H9 (cell line): ENCODE data around the gene CES2. TPM values are rescaled to one million over a fixed set of nuclear protein-coding genes. Genes with fewer than 3 reads are reported as not detected.

ENCODE experiments used
- DNase-seq: peaks from one replicate; pipeline ENCODE4 v3.0.0-alpha.2; 2017
- H2AFZ ChIP-seq: one replicate; pipeline ENCODE4 v1.6.1; 2013; ENCODE audit warnings: mild to moderate bottlenecking, low read length, control low read depth, moderate library complexity
- H2AK5ac ChIP-seq: 2 replicates; pipeline ENCODE4 v1.6.1; 2013; ENCODE audit warnings: low read length, control low read depth, mixed read lengths; ENCODE audit not compliant: insufficient read length
- H2BK120ac ChIP-seq: one replicate; pipeline ENCODE4 v1.6.1; 2013; ENCODE audit warnings: low read depth, mild to moderate bottlenecking, low read length, control low read depth, inconsistent platforms; ENCODE audit not compliant: poor library complexity, severe bottlenecking
- H2BK12ac ChIP-seq: 2 replicates; pipeline ENCODE4 v1.6.1; 2013; ENCODE audit warnings: low read length, control low read depth, mixed read lengths, low read depth; ENCODE audit not compliant: insufficient read length
- H2BK15ac ChIP-seq: 2 replicates; pipeline ENCODE4 v1.6.1; 2013; ENCODE audit warnings: low read depth, low read length, control low read depth
- H2BK20ac ChIP-seq: one replicate; pipeline ENCODE4 v1.6.1; 2013; ENCODE audit warnings: low read depth, mild to moderate bottlenecking, low read length, control low read depth, inconsistent platforms; ENCODE audit not compliant: poor library complexity, severe bottlenecking
- H2BK5ac ChIP-seq: 2 replicates; pipeline ENCODE4 v1.6.1; 2013; ENCODE audit warnings: low read length, control low read depth, mixed read lengths; ENCODE audit not compliant: insufficient read length
- H3K14ac ChIP-seq: 2 replicates; pipeline ENCODE4 v1.6.1; 2013; ENCODE audit warnings: low read length, control low read depth; ENCODE audit not compliant: insufficient read depth
- H3K18ac ChIP-seq: 2 replicates; pipeline ENCODE4 v1.6.1; 2013; ENCODE audit warnings: low read depth, mild to moderate bottlenecking, mixed read lengths, low read length, control low read depth; ENCODE audit not compliant: insufficient read length
- H3K23ac ChIP-seq: 2 replicates; pipeline ENCODE4 v1.6.1; 2013; ENCODE audit warnings: low read length, control low read depth, mixed read lengths, low read depth; ENCODE audit not compliant: insufficient read length
- H3K23me2 ChIP-seq: 2 replicates; pipeline ENCODE4 v1.6.1; 2013; ENCODE audit warnings: low read depth, mild to moderate bottlenecking, mixed read lengths, low read length, control low read depth; ENCODE audit not compliant: insufficient read length, poor library complexity, severe bottlenecking
- H3K27ac ChIP-seq: 2 replicates; pipeline ENCODE4 v1.5.1; 2013; ENCODE audit warnings: low read length, control low read depth, mixed read lengths, low read depth; ENCODE audit not compliant: insufficient read length
- H3K27me3 ChIP-seq: 2 replicates; pipeline ENCODE4 v1.6.1; 2013; ENCODE audit warnings: low read length, control low read depth, inconsistent platforms; ENCODE audit not compliant: insufficient read depth
- H3K4ac ChIP-seq: 2 replicates; pipeline ENCODE4 v1.6.1; 2013; ENCODE audit warnings: low read depth, mild to moderate bottlenecking, control low read depth, inconsistent platforms, low read length, moderate library complexity
- H3K4me1 ChIP-seq: 2 replicates; pipeline ENCODE4 v1.6.1; 2013; ENCODE audit warnings: low read length, control low read depth, inconsistent platforms; ENCODE audit not compliant: insufficient read depth
- H3K4me2 ChIP-seq: 2 replicates; pipeline ENCODE4 v1.6.1; 2013; ENCODE audit warnings: low read length, control low read depth, mixed read lengths; ENCODE audit not compliant: insufficient read length, insufficient read depth
- H3K56ac ChIP-seq: 2 replicates; pipeline ENCODE4 v1.6.1; 2013; ENCODE audit warnings: low read depth, mild to moderate bottlenecking, mixed read lengths, low read length, control low read depth; ENCODE audit not compliant: insufficient read length
- H3K79me1 ChIP-seq: 2 replicates; pipeline ENCODE4 v1.6.1; 2013; ENCODE audit warnings: low read depth, mild to moderate bottlenecking, moderate library complexity, low read length, control low read depth, inconsistent platforms; ENCODE audit not compliant: insufficient read depth, poor library complexity, severe bottlenecking
- H3K79me2 ChIP-seq: 2 replicates; pipeline ENCODE4 v1.6.1; 2013; ENCODE audit warnings: low read length, control low read depth, inconsistent platforms; ENCODE audit not compliant: insufficient read depth
- H3K9ac ChIP-seq: 2 replicates; pipeline ENCODE4 v1.6.1; 2013; ENCODE audit warnings: low read length, control low read depth, mixed read lengths; ENCODE audit not compliant: insufficient read length; ENCODE audit errors: extremely low read depth
- H3K9me3 ChIP-seq: one replicate; pipeline ENCODE4 v1.6.1; 2013; ENCODE audit warnings: low read depth, low read length, inconsistent platforms; ENCODE audit not compliant: control insufficient read depth
- H3T11ph ChIP-seq: one replicate; pipeline ENCODE4 v1.6.1; 2013; ENCODE audit warnings: mild to moderate bottlenecking, low read length, control low read depth, inconsistent platforms
- H4K20me1 ChIP-seq: one replicate; pipeline ENCODE4 v1.6.1; 2013; ENCODE audit not compliant: control insufficient read depth, insufficient read length, insufficient read depth
- H4K5ac ChIP-seq: 2 replicates; pipeline ENCODE4 v1.6.1; 2013; ENCODE audit warnings: low read depth, mild to moderate bottlenecking, mixed read lengths, low read length, control low read depth; ENCODE audit not compliant: insufficient read length
- H4K8ac ChIP-seq: replicated peaks from 2 replicates; pipeline ENCODE4 v1.6.1; 2013; ENCODE audit warnings: low read length, control low read depth, mixed read lengths, low read depth; ENCODE audit not compliant: insufficient read length
- H4K91ac ChIP-seq: 2 replicates; pipeline ENCODE4 v1.6.1; 2013; ENCODE audit warnings: low read depth, mild to moderate bottlenecking, moderate library complexity, mixed read lengths, low read length, control low read depth; ENCODE audit not compliant: insufficient read length
- H3K27ac Mint-ChIP-seq, 3 experiments: 2 replicates in 2 of 3; 3 replicates in 1 of 3; pipeline ENCODE4 v1.8.0; 2020 to 2021; ENCODE audit warnings: mixed read lengths in 3 of 3, mild to moderate bottlenecking in 1 of 3, moderate library complexity in 1 of 3
- H3K27me3 Mint-ChIP-seq: 2 replicates; pipeline ENCODE4 v1.8.0; 2021; ENCODE audit warnings: low read depth, mild to moderate bottlenecking, moderate library complexity, mixed read lengths
- H3K36me3 Mint-ChIP-seq, 3 experiments: 2 replicates in 2 of 3; 3 replicates in 1 of 3; pipeline ENCODE4 v1.8.0; 2020 to 2021; ENCODE audit warnings: low read depth in 3 of 3, mixed read lengths in 3 of 3; ENCODE audit not compliant: insufficient read depth in 1 of 3
- H3K4me1 Mint-ChIP-seq, 2 experiments: 2 replicates each; pipeline ENCODE4 v1.8.0; 2020; ENCODE audit warnings: mixed read lengths in 2 of 2
- H3K4me3 Mint-ChIP-seq, 2 experiments: 2 replicates in 1 of 2; 3 replicates in 1 of 2; pipeline ENCODE4 v1.8.0; 2020 to 2021; ENCODE audit warnings: mild to moderate bottlenecking in 2 of 2, mixed read lengths in 2 of 2, moderate library complexity in 1 of 2
- H3K9me3 Mint-ChIP-seq, 2 experiments: 2 replicates in 1 of 2; 3 replicates in 1 of 2; pipeline ENCODE4 v1.8.0; 2020; ENCODE audit warnings: mild to moderate bottlenecking in 2 of 2, mixed read lengths in 2 of 2, moderate library complexity in 1 of 2
- WGBS: extraction: QIAGEN DNeasy Blood & Tissue Kit; methylation state at CpG from one replicate; pipeline ENCODE4 v1.1.7; 2013; ENCODE audit warnings: missing lambda C conversion rate, low lambda C conversion rate, mixed read lengths; ENCODE audit not compliant: insufficient read length; ENCODE audit errors: extremely low coverage; 5-methylcytosine and 5-hydroxymethylcytosine counted together
- total RNA-seq: library from RNA; stranded (reverse); gene quantifications from 2 replicates; pipeline ENCODE4 v1.2.1, GENCODE V29; 2021
- TF ChIP-seq, protein P1 (sequence below): fragments of 200-600 bp; sonication (generic); conservative IDR thresholded peaks from 3 replicates; pipeline ENCODE4 v1.8.0; 2021; ENCODE audit warnings: antibody characterized with exemption, mild to moderate bottlenecking

Gene CES2
- total RNA-seq, 1 experiment from 2014 or later: 28.2 TPM

DNA sequence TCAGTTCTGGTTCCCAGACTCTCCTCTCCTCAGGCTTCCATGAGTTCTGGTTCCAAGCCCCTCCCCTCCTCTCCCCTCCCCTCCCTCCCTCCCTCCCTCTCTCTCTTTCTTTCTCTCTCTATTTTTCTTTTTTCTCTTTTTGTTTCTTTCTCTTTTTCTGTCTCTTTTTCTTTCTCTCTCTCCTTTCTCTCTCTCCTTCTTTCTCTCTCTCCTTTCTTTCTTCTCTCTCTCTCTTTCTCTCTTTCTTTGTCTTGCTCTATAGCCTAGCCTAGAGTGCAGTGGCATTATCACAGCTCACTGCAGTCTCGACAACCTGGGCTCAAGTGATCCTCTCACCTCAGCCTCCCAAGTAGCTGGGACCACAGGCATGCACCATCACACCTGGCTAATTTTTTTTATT is 25.0 kb downstream of the CES2 start:
- no peak overlapping the region for H2BK12ac ChIP-seq
- no peak overlapping the region for H3K27ac ChIP-seq
- H3K4me2 ChIP-seq: no peak overlapping the region
- no peak overlapping the region for H4K5ac ChIP-seq
- no peak overlapping the region for H2BK15ac ChIP-seq
- no peak overlapping the region for H3T11ph ChIP-seq
- Mint-ChIP-seq H3K27ac (peak overlapping the region in 1 of 3 experiments; percentile 61; a peak in 2 of 7 replicates), H3K27me3 (peaks cover 13% of the 10 kb centered on the region), H3K4me1 (peaks cover 4 to 15% of the 10 kb centered on the region in 2 experiments), H3K36me3 (no peaks in the 10 kb centered on the region; a peak in 1 of 7 replicates), H3K9me3 (no peaks in the 10 kb centered on the region), H3K4me3 (no peak overlapping the region)
- no peaks in the 10 kb centered on the region for H3K9me3 ChIP-seq
- no peak for DNase-seq
- no peak overlapping the region for H4K8ac ChIP-seq
- no peak overlapping the region for H3K4ac ChIP-seq
- H3K27me3 ChIP-seq: no peaks in the 10 kb centered on the region
- no peak overlapping the region for H3K14ac ChIP-seq
- TF ChIP-seq, protein P1, sequence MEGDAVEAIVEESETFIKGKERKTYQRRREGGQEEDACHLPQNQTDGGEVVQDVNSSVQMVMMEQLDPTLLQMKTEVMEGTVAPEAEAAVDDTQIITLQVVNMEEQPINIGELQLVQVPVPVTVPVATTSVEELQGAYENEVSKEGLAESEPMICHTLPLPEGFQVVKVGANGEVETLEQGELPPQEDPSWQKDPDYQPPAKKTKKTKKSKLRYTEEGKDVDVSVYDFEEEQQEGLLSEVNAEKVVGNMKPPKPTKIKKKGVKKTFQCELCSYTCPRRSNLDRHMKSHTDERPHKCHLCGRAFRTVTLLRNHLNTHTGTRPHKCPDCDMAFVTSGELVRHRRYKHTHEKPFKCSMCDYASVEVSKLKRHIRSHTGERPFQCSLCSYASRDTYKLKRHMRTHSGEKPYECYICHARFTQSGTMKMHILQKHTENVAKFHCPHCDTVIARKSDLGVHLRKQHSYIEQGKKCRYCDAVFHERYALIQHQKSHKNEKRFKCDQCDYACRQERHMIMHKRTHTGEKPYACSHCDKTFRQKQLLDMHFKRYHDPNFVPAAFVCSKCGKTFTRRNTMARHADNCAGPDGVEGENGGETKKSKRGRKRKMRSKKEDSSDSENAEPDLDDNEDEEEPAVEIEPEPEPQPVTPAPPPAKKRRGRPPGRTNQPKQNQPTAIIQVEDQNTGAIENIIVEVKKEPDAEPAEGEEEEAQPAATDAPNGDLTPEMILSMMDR: no peak
- no peaks in the 10 kb centered on the region for H3K4me1 ChIP-seq
- no peak overlapping the region for H2BK120ac ChIP-seq
- H3K23ac ChIP-seq: no peak overlapping the region
- H2AK5ac ChIP-seq: no peak overlapping the region
- H4K20me1 ChIP-seq: no peaks in the 10 kb centered on the region
- no peak overlapping the region for H3K9ac ChIP-seq
- H4K91ac ChIP-seq: no peak overlapping the region
- H3K79me1 ChIP-seq: no peaks in the 10 kb centered on the region
- H2BK5ac ChIP-seq: no peak overlapping the region
- H3K23me2 ChIP-seq: no peaks in the 10 kb centered on the region
- no CpG with 5 or more reads among the region's 1 CpG for WGBS
- H2BK20ac ChIP-seq: no peak overlapping the region
- no peak overlapping the region for H3K18ac ChIP-seq
- H2AFZ ChIP-seq: no peak overlapping the region
- H3K79me2 ChIP-seq: no peaks in the 10 kb centered on the region
- H3K56ac ChIP-seq: no peak overlapping the region
